ENCODE data around the gene ALDH1L1. TPM values are rescaled to one million over a fixed set of nuclear protein-coding genes. Genes with fewer than 3 reads are reported as not detected.

ALDH1L1 gene
- total RNA-seq, 4 donors from 2014 or later = 125 to 176 (median 150) TPM

DNA sequence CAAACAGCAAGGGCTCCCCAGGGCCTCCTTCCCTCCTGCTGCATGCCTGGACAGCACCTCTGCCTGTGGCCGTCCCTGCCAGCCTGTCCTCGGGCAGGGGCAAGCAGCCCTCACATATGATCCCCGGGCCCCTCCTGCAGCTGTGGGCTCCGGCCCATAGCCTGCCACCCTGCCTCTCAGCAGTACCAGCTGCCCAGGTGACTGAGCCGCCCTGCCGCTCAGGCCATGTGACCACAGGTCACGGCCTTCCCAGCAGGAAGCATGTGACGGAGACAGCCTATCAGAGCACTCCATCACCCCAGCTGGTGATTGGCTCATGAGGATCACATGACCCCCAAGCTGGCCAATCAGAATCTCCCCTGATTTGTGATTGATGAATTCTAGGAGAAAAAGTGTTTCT is 23.9 kb downstream of the ALDH1L1 start:
- TF ChIP-seq, protein P1, sequence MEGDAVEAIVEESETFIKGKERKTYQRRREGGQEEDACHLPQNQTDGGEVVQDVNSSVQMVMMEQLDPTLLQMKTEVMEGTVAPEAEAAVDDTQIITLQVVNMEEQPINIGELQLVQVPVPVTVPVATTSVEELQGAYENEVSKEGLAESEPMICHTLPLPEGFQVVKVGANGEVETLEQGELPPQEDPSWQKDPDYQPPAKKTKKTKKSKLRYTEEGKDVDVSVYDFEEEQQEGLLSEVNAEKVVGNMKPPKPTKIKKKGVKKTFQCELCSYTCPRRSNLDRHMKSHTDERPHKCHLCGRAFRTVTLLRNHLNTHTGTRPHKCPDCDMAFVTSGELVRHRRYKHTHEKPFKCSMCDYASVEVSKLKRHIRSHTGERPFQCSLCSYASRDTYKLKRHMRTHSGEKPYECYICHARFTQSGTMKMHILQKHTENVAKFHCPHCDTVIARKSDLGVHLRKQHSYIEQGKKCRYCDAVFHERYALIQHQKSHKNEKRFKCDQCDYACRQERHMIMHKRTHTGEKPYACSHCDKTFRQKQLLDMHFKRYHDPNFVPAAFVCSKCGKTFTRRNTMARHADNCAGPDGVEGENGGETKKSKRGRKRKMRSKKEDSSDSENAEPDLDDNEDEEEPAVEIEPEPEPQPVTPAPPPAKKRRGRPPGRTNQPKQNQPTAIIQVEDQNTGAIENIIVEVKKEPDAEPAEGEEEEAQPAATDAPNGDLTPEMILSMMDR (IDR thresholded peaks at IDR 0.05) = no peak
- ATAC-seq (ENCODE audit: low FRiP score) (no peak), DNase-seq (ENCODE audit: low spot score) (no peak)

DNA sequence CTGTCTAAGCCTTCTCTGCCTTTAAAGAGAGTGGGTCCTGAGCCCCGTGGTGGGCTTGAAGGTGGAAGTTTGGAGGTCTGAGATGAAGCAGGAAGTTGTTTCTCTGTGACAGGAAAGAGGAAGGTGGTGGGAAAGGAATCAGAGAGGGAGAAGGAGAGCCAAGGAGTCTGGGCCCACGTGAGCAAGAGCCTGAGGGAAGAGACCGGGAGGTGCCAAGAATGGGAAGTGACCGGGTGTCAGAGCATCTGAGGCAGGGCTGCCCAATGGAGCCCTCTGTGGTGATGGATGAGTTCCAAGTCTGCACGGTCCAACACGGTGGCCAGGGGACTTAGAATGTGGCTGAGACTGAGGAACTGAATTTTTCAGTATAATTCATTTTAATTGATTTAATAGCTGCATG is 24.6 kb downstream of the ALDH1L1 start:
- ATAC-seq (ENCODE audit: low FRiP score) (no peak), DNase-seq (ENCODE audit: low spot score) (no peak)
- TF ChIP-seq, protein P1 (IDR thresholded peaks at IDR 0.05) = no peak

DNA sequence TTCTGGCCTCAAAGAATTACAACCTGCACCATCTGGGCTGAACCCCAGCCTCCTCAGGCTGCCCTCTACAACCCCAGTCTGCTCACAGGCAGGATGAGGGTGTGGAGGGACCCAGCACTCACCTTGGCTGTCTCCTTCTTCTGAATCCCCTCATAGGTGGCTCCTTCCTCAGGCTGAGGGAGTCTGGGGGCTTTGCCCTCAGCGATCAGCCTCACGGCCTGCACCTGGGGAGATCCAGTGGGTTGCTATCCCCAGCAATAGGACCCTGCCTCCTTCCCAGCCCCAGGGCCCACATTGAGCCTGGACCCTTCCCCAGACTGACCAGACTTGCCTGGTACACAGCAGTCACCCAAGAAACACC is 25.1 kb downstream of the ALDH1L1 start:
- TF ChIP-seq, protein P1 (IDR thresholded peaks at IDR 0.05) = no peak
- ATAC-seq (ENCODE audit: low FRiP score) (no peak), DNase-seq (ENCODE audit: low spot score) (no peak)

DNA sequence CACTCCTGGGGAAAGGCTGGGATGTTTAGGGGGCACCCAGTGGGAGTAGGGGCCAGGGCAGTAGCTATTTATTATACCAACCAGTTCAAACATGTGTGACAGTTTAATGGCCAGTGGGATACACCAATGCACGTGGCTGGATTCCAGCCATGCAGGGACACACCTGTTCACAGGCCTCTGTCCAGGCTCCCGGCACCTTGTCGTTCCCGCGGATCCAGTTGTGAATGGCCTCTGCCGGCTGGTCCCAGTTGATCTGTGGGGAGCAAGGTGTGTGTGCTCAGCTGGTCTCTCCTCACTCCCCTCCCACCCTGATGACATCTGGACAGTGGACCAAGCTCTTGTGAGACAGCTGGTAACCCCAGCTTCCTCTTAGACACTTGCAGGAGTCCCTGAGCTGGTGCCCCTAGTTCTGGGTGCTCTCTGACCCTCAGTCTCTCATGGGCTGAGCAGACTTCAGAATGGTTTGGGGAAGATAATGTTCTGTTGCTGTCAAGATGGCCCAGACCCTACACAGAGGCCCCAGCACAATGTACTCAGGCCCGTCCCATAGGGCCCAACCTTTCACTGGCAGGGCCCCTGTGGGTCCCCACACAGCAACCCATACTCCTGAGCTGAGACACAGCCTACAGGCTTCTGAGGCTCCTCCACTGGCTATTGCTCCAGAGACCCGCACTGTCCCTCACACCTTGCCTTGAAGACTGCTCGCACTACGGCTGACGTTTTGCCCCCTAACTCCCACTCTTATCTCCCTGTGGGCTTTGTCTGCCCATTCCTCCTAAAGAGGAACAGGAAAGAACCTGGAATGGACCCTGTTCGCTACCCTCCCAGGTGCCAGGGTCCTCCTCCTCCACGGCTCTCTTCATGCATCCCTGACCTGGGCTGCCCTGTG is 25.8 kb downstream of the ALDH1L1 start:
- DNase-seq (ENCODE audit: low spot score) (no peak), ATAC-seq (ENCODE audit: low FRiP score) (no peak)

DNA sequence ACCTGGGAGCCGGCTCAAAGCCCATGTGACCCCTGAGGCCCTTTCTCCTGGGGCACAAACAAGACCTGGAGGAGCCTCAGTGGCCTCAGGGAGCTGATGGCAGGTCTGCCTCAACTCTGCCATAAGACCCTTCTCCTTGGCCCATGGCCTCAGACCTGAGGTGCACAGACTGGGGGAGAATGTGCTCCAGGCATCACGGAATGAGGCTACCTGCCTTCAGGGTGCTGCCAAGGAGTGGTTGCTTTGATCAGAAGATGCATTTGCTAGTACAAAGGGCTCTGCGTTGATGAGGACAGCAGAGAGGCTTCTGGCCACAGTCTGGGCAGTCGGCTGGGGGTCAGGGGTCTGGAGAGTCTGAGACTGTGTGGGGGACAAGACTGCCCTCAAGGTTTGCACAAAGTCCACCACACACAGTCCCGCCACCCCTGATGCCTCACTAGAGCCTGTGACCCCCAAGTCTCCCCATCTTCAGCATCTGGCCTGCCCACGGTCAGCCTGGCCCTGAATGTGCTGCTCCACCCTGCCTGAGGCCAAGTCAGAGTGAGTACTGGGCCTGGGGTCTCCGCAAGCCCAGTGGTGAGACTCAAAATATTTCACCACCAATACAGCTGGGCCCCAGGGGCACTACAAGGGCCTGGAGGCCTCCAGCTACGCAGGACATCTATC is 26.6 kb downstream of the ALDH1L1 start:
- ATAC-seq (ENCODE audit: low FRiP score) = no peak
- no peak for DNase-seq (ENCODE audit: low spot score)
- TF ChIP-seq, protein P1 (IDR thresholded peaks at IDR 0.05) = no peak

More for the DNA sequence above, 25.8 kb downstream of the ALDH1L1 start:
- TF ChIP-seq, protein P1 (IDR thresholded peaks at IDR 0.05) = no peak

DNA sequence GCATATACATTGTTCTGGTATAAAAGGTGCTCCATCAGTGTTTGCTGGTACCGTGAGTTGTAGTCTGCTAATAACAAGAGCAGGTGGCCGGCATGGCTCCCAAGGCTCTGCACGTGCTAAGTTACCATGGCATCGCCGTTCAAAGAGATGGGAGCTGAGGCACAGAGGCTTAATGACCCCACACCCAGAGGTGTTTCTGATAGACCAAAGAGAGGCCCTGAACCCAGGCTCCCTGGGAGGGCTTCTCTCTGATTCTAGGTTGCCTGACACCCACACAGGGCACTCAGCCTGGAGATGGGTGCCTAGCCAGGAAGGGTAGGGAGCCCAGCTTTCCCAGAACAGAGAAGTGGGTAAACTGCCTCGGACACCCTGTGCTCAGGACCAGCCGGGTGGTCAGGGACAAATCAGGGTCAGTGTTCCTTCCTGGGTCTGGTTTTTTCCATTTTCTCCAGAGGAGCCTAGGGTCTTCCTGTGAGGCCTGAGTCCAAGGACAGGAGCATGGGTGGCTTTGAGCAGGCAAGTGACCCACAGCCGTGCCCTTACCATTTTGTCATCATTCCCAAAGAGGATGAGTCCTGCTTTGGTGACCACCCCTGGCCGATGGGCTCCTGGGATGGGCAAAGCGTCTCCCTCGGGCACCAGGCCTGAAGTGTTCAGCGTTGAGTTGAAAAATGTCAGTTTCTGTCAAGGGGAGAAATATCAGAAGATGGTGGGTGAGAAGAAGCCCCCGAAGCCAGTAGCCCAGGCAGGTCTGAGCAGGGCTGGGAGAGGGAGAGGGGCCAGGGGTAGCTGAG is 27.3 kb downstream of the ALDH1L1 start:
- DNase-seq (ENCODE audit: low spot score) = no peak
- TF ChIP-seq, protein P1 (IDR thresholded peaks at IDR 0.05) = no peak
- no peak for ATAC-seq (ENCODE audit: low FRiP score)
